NCI-H748 treated with DMSO at 0.1 percent for 48 hours (cell line): ENCODE measurements around the gene STX16.

ENCODE experiments used
- DNase-seq: peaks from one replicate; lab custom pipeline; 2025; lab: John Stamatoyannopoulos, UW

STX16 gene

DNA sequence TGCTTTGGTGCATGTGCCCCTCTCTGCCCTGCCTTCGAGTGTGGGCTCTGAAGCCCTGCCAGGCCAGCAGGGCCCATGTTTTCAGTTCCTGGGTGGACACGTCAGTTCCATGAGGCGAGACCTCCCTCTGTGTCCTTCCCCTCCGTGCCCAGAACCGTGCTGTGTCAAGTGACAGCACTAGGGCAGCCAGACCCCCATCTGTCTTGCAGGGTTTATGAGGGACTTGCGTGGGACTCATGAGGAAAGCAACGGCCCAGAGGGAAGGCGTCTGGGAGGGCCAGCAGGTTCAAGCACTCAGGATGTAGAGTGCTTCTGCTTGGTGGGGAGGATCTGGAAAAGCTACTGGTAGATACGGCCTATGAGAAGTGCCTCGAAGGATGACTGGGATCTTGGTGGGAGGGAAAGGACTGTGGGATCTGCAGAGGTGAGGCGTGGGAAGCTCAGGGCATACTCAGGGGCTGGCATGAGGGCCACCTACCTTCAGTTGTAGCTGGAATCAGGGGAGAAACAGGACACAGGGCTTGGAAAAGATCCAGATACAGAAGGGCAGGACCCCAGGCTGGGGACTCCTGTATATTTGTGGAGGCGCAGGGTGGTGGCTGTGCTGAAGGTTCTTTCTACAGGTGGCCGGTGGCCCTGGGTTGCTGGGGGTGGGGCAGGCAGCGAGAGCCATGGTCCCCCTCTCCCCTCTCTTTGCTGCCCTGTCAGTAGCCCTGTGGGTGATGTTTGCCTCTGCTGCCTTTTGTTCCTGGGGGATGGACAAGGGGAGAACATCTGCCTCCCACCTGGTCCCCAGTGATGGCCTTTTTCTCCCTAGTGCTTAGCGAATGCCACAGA lies 47.0 kb downstream of the STX16 start:
- no peak for DNase-seq

- no peak for DNase-seq
Measured at GRCh38 chr20:58698741-58699622, 47.9 kb downstream of the STX16 start.

GRCh38 chr20:58699623-58700107 lies 48.6 kb downstream of the STX16 start:
- no peak for DNase-seq

DNA sequence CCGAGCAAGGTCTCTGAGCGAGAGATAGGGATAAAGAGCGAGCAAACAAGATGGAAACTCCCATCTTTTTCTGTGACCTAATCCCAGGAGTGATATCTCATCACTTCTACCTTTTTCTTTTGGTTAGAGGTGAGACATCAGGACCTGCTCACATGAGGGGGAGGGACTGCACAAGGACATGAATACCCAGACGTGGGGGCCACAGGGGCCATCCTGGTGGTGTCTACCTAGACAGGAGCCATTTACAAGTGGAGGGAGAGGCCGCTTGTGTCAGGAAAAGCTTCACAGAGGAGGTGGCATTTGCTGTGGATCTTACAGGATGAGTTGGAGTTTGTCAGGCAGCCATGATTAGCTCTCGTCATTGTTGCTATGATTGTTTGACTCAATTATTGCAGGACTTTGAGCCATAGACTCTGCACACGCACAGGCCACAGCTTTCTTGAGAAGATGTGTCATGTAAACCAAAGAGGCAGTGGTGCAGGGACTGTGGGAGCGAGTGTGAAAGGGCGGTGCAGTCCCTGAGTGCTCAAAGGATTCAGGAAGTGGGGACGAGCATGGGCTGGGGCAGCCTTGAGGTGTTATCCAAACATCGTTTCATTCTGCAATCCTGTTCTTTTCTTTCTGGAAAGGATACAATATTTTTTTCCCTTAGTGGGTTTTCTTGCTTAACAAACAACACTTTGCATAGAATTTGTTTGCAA lies 49.2 kb downstream of the STX16 start:
- DNase-seq = no peak

- no peak for DNase-seq
Measured at GRCh38 chr20:58700823-58701222, 49.7 kb downstream of the STX16 start.

DNA sequence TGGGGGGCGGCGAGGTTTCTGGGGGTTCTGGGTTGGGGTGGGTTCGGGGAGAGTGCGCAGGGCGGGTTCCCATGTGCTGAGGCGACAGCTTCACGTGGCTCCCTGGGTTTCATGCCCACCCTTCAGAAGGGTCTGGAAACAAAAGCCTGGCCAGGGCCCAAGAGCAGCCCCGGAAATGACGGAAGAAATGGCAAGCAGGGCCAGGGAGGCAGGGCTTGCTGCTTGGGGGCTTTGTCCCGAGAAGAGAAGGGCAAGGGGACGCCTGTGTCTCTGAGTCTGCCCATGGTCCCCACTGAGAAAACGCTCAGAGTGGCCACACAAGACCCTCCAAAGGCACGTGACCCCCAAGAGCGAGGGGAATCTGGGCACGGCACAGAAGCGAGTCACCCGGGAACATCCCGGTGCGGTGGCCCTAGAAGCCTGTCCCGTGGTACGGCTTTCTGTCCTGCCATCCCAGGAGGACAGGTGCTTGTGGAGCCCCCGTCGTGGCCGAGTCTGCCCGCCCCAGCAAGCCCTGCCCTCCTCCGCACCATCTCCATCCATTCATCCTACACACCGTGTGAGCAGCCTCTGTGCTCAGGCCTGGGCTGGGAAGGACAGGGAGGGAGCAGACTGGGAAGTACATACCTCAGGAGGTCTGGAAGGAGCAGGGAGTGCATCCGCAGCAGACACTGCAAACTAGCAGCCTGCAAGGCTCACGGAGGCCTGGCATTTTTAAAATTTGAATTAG lies 50.5 kb downstream of the STX16 start:
- DNase-seq = no peak

DNA sequence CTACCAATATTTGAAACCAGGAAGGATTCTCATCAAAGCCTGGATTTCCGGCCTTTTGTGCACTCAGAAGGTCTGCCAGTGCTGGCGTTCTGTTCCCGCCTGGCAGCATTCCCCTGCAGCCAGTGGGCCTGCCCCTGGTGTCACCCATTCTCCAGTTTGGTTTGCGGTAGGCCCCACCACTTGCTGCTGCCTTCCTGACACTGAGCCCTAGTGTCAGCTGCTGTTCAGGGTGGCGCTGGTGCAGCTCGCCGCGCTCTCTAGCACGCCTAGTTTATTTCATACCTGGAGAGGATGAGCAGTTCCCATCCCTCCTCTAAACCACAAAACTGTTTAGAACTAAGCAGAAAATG lies 51.1 kb downstream of the STX16 start:
- no peak for DNase-seq

GRCh38 chr20:58702859-58703648 lies 52.0 kb downstream of the STX16 start:
- DNase-seq = no peak

DNA sequence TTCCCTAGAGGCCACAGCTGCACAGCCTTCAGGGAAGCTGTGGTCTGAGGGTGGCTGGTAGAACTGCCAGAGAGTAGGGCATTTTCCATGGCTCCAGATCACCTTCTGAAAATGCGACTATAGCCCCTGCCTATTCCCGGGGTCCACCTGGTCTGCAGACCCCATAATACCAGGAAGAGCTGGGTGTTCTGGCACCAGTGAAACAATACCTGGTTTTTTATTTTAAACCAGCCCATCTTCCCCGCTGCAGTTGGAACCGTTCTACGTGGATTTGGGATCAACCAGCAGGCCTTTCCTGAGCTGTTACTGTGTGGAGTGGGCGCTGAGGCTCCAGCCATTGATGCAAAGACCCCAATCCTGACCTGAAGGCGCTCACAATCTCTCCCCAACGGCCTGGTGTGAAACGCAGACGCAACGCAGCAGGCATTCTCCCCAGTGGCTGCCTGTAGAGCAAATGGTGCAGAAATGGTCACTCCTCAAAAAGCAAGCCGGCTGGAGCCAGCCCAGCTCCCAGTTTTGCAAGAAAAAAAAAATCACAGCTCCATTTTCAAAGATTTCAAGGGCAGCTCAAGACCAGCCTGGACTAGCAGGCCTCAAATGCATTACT lies 52.8 kb downstream of the STX16 start:
- no peak for DNase-seq

DNA sequence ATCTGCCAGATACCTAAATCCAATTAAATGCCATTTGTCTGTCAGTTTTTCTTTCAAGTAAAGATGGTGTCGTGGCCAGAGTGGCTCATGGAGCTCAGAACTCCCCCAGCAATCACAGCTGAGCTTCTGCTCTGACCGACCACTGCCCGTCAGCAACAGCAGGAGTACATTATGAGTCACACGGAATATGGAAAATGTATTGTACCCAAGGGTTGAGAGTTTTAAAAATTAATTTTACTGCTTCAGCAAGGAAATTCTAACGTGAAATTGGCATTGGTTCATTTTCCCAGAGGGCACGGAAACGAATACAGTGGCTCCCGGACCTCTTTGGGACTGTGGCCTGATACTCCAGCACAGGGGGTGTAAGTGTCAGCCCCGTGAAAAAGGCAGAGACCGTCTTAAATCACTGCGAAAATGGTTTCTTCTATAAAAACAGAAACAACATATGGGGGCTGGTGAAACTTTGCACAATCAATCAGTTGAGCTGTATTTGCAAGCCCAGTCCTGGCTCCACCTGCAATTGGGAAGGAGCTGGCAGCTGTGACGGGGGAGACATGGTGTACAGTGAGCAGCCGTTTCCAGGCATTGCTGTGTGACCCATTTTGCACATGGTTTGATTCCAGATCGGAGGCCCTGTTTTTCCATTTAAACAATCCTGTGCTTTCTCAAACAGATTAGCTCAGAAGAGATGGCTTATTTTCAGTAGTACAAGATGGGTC lies 54.3 kb downstream of the STX16 start:
- DNase-seq = no peak

DNA sequence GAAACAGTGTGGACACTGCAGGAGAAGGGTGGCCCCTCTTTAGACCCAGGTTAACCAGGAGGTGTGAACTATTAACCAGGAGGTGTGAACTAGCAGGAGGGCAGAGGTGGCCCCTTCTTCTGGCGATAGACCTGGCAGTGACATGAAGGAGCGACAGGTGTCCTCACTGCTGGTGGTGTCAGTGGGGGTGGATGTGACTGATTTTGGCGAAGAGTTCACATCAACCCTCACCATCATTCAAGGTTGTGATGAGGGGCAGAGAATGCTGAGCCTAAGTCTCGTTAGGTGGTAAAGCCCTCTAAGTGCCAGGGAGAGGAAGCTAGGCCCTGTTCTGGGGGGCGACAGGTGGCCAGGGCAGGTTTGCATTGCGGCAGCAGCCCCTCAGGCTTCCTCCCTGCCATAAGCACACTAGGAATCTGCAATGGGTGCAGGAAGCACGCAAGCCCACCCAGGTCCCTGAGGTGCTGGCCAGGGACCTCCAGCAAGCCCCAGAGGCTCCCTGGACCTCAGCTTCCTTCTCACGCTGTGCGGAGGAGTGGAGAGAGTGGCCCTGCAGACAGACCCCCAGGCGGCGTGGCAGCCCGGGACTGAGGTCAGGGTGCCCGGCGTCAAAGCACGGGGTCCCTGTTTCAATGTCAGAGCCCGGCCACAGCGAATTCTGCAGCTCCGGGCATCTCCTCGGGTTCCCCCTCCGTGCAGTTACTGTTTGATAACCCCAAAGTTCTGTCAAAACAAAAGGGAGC lies 55.2 kb downstream of the STX16 start:
- DNase-seq = no peak

GRCh38 chr20:58706975-58707681 lies 56.0 kb downstream of the STX16 start:
- no peak for DNase-seq

GRCh38 chr20:58707770-58708169 lies 56.7 kb downstream of the STX16 start:
- no peak for DNase-seq

DNA sequence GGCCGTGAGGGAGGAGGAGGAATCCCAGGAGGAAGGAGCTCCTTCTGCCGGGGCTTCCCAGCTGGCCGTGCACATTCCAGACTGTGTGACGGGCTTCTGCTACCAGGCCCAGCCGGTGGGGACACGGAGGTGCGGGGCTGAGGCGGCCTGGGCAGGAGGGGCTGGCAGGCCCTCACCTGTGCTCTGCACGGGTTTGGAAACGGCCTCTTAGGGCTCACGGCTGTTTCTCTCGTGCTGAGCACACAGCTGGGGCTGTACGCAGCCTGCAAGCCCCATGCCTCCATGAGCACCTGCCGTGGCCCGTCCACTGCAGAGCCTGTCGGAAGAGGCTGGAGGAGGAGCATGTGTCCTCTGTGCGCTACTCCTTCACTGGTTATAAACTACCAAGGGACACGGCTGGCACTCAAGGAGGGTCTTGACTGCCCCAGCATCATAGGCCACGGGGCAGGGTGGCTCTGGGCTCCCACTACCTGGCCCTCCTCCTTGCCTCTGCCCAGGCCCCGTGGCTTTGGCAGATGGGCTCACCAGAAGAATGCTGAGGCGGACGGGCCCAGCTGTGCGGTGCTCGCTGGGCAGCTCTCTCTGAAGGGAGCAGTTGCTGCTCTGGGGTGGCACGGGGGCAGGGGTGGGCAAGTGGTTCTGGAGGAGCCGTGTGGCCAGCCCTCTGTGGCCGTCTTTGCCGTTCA lies 57.3 kb downstream of the STX16 start:
- no peak for DNase-seq

GRCh38 chr20:58709013-58709702 lies 58.1 kb downstream of the STX16 start:
- no peak for DNase-seq

DNA sequence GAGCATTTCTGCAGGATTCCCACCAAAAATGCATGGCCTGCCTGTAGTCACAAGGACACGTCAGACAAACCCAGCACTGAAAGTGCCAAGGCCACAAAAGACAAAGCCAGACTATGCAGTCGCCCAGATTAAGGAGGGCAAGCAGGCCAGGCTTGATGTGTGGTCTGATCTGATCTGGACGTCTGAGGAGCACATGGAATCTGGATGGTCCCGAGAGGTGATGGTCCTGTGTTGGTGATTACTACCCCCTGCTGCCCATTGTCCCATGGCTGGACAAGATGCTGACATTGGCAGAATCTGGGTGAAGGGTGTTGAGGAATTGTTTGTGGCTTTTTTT lies 58.6 kb downstream of the STX16 start:
- DNase-seq = no peak

DNA sequence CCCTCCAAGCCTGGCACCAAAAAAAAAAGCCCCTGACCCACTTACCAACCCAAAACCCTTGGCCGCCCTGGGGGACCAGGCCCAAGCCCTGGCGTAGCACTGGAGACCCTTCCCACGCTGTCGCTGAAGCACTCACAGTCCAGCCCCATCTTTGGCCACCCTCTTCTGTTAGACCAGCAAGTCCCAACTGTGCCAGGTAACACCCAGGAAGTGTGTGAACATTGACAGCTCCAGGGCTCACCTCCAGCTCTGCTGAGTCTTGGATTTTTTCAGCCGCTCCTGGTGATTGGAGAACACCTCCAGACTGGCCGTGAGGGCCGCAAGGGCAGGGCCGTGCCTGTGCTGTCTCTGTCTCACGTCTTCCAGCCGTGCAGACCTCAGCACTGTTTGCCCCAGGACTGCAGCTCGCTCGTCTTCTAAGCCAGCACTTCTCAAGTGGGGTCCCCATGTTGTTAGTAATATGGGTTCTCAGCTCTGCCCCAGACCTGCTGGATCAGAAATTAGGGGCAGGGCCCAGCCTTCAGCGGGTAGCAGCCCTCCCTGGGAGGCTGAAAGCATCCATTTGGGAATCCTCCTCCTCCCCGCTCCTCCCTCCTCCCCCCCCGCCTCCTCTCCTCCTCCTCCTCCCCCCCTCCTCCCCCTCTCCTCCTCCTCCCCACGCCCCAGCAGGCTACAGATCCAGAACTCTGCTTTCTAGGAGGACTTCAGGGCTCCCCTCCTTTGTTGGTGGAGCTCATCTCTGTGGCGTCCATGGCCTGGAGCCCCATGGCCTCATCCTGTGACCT lies 59.6 kb downstream of the STX16 start:
- DNase-seq = no peak
